Erythroblast (primary cell): ENCODE data around the gene DPP7.

Experiments used
- DNase-seq, 2 experiments: peaks; one replicate each; lab custom pipeline; 2025; lab: John Stamatoyannopoulos, UW
- GATA1 ChIP-seq: IDR thresholded peaks from 2 replicates; pipeline ENCODE4 v1.6.1; 2011; ENCODE audit warnings: low read depth, mild to moderate bottlenecking, control low read depth, low read length, moderate library complexity
- POLR2A ChIP-seq: IDR thresholded peaks from 2 replicates; pipeline ENCODE4 v1.6.1; 2011; ENCODE audit warnings: mild to moderate bottlenecking, low read length

The DPP7 gene

GRCh38 chr9:137114613-137115393 lies at the start of gene DPP7:
DPP7 (minus strand) TSS chr9:137114733; CDS start chr9:137114713, 20 bp downstream.
- TF ChIP-seq GATA1 (no peak), POLR2A (peak; percentile 30)
- peak; percentile 83 to 86 for DNase-seq

- no peak for TF ChIP-seq POLR2A
- TF ChIP-seq GATA1 = no peak
These were observed 49.3 kb upstream of the DPP7 start for GRCh38 chr9:137163805-137164204.

DNA sequence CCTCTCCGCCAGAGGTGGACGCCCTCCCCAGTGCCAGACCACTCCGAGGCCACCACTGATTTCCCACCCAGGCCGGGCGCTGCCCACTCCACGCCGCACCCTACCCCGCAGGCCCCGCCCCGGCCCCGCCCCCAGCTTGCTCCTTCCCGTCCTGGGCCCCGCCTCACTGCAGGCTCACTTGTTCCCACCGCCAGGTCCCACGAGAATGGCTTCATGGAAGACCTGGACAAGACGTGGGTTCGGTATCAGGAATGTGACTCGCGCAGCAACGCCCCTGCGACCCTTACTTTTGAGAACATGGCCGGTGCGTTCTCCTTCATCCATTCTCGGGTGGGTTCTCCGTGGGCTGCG lies 48.8 kb upstream of the DPP7 start:
- DNase-seq = no peak

More at GRCh38 chr9:137163805-137164204, 49.3 kb upstream of the DPP7 start:
- no peak for DNase-seq

GRCh38 chr9:137162505-137163364 lies 48.2 kb upstream of the DPP7 start:
- peak; percentile 36 to 54 for DNase-seq
- TF ChIP-seq POLR2A = no peak
- no peak for TF ChIP-seq GATA1

More for the DNA sequence above, 48.8 kb upstream of the DPP7 start:
- no peak for TF ChIP-seq GATA1
- no peak for TF ChIP-seq POLR2A

DNA sequence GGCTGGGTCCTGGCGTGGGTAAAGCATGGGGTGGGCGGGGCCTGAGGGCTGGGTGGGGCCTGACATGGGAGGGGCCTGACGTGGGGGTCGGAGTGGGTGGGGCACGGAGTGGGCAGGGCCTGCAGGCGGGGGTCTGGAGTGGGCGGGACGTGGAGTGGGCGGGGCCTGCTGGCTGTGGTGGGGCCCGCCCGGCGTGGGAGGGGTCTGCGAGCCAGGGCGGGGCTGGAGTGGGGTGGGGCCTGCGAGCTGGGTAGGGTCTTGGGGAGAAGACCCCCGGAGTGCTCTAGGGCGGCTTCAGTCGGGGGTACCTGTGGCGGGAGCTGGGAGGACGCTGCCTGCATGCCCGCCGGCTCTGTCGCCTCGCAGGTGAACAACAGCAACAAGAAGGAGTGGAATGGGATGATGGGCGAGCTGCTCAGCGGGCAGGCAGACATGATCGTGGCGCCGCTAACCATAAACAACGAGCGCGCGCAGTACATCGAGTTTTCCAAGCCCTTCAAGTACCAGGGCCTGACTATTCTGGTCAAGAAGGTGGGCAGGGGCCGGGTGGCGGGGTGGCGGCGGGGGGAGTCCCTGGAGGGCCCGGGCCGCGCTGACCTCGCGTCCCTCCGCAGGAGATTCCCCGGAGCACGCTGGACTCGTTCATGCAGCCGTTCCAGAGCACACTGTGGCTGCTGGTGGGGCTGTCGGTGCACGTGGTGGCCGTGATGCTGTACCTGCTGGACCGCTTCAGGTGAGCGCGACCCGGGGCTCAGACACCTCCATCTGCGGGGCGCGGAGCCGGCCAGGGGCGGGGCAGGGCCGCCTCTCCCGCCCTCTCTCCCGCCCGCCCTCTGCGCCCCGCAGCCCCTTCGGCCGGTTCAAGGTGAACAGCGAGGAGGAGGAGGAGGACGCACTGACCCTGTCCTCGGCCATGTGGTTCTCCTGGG lies 47.3 kb upstream of the DPP7 start:
- no peak for TF ChIP-seq GATA1
- no peak for TF ChIP-seq POLR2A

DNA sequence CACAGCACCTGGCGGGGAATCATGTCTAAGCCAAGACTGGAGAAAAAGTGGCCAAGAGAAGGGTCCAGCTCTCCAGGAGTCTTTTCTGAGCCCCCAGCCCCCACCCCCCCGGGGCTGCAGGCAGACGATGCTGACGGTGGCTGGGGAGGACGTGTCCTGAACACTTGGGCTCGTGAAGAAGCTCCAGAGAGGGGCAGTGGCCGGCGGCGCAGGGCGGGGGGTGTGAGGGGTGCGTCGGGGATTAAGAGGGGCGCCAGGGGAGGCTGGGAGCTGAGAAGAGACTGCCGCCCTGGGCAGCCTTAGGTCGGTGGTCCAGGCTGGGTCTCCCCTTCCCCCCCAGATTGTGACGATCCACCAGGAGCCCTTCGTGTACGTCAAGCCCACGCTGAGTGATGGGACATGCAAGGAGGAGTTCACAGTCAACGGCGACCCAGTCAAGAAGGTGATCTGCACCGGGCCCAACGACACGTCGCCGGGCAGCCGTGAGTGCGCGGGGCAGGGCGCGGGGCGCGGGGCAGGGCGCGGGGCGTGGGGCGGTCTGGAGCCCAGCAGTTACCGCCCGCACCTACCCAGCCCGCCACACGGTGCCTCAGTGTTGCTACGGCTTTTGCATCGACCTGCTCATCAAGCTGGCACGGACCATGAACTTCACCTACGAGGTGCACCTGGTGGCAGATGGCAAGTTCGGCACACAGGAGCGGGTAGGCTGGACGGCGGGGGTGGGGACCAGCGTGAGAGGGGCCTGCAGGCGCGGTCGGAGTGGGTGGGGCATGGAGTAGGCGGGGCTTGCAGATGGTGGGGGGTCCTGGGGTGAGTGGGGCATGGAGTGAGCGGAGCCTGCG lies 46.4 kb upstream of the DPP7 start:
- TF ChIP-seq GATA1 (no peak), POLR2A (no peak)
- no peak for DNase-seq

More for the DNA sequence above, 47.3 kb upstream of the DPP7 start:
- DNase-seq = peak; percentile 29 to 37

DNA sequence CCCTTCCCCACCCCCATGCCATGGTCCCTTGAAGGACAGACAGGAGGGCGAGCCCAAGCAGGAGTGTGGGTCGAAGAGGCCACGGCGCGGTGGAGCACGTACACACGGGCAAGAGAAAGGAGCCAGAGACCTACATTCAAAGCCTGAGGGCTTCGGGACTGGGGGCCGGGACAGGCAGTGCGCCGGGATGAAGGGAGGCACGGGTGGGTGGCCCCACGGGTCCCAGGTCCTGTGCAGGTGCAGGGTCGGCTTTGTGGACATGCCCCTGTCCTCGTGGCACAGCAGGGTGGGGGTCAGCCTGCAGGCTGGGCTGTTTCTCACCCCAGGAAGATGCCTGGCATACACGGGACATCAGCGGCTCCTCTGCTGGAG lies 45.5 kb upstream of the DPP7 start:
- DNase-seq = no peak
- TF ChIP-seq GATA1 (no peak), POLR2A (no peak)

- TF ChIP-seq POLR2A (no peak), GATA1 (no peak)
- DNase-seq = no peak
These were observed 44.8 kb upstream of the DPP7 start for GRCh38 chr9:137159105-137160053.

DNA sequence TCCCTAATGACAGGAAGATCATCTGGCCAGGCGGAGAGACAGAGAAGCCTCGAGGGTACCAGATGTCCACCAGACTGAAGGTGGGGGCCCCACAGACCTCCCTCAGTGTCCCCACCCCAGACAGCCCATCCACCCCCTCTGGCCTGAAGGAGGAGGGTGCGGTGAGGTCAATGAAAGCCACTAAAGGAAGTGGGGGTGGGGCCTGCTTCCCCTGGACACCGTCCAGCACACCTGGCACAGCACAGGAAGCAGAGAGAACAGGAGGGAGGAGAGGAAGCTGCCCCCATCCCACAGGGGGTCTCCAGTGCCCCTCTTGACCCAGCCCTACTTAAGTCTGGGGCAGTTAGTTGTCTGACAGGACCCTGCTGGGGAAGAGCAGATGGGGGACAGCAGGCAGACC lies 44.1 kb upstream of the DPP7 start:
- TF ChIP-seq POLR2A (no peak), GATA1 (no peak)
- no peak for DNase-seq

DNA sequence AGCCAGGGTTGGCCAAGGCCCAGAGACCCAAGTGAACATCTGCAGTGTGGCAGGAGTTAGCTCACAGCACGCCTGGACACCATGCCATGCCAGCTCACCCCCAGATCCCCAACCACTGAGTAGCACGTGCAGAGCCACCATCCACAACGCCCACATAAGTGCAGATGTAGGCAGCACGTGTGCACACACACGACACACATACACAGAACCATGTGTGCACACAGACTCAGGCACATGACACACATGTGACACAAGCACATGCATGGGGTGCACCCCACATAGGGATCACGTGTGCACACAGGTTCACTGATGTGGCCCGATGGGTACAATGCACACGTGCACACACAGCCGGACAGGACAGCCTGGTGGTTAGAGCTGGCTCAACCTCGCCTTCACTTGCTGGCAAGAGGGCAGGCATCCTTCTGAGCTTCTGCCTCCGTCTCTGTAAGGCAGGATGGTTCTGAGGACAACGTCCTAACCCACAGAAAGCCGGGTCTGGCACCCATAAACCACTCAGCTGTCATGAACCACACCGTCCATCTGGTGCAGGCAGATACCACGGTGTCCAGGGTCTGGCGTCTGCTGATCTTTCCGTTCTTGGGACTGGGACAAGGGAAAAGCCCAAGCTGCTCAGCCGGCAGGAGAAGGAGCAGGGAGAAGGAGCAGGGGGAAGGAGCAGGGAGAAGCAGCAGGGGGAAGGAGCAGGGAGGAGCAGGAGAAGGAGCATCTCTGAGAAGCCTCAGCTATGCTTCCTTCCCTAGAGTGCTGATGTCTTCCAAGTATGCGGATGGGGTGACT lies 43.3 kb upstream of the DPP7 start:
- TF ChIP-seq POLR2A (no peak), GATA1 (no peak)
- DNase-seq = peak; percentile 47 to 49
